GM18909 (cell line): ENCODE results near the gene MRM2.

Experiments used
- ATAC-seq: cut with Tn5 transposase; IDR thresholded peaks from one replicate; pipeline ENCODE4 v1.9.1; 2021; ENCODE audit warnings: mild to moderate bottlenecking; ENCODE audit not compliant: unreplicated experiment, poor library complexity

Gene MRM2

GRCh38 chr7:2193575-2194305 is 48.3 kb downstream of the MRM2 start:
- ATAC-seq: no peak

GRCh38 chr7:2192831-2193534 is 49.0 kb downstream of the MRM2 start:
- no peak for ATAC-seq

- ATAC-seq: no peak
Observed at GRCh38 chr7:2191016-2191415, 51.0 kb downstream of the MRM2 start.

- no peak for ATAC-seq
Observed at GRCh38 chr7:2190531-2190930, 51.5 kb downstream of the MRM2 start.

GRCh38 chr7:2186166-2186565 is 55.8 kb downstream of the MRM2 start:
- ATAC-seq: no peak

GRCh38 chr7:2185715-2186114 is 56.3 kb downstream of the MRM2 start:
- no peak for ATAC-seq
